Neuron (in vitro differentiated cells): ENCODE results near the gene ANKRD27.

Experiments
- H2AFZ ChIP-seq: one replicate; pipeline ENCODE4 v1.6.1; 2013; ENCODE audit warnings: low read depth, mild to moderate bottlenecking, inconsistent platforms, low read length, moderate library complexity
- H3K27me3 ChIP-seq: one replicate; pipeline ENCODE4 v1.6.1; 2013; ENCODE audit warnings: low read length; ENCODE audit not compliant: insufficient read depth
- H3K36me3 ChIP-seq: one replicate; pipeline ENCODE4 v1.6.1; 2013; ENCODE audit warnings: low read length; ENCODE audit not compliant: insufficient read depth
- H3K4me1 ChIP-seq: one replicate; pipeline ENCODE4 v1.6.1; 2013; ENCODE audit warnings: low read length; ENCODE audit not compliant: insufficient read depth
- H3K4me3 ChIP-seq: 2 replicates; pipeline ENCODE4 v1.5.1; 2013; ENCODE audit warnings: mild to moderate bottlenecking, low read length, moderate library complexity
- H3K9me3 ChIP-seq: one replicate; pipeline ENCODE4 v1.6.1; 2013; ENCODE audit warnings: low read length

ANKRD27 gene

DNA sequence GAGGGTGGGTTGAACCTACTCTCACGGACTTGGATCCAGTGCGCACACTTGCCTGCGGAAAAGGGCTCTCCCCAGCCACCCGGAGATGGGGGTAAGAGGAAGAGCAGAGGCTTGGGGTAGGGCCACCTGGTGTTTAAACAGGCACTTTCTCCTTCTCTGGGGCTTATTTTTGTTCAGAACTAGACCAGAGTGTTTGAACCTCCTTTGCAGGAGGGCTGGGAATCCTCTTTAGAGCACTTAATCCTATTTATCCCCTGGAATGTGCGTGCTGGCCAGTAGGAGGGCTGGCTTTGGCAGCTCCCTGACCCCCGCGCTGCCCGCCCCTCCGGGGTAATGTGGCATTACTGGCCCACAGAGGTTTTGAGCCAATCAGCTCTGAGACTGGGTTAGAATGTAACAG is 2.7 kb upstream of the ANKRD27 start:
- no peaks in the 10 kb centered on the region for H3K36me3 ChIP-seq
- no peaks in the 10 kb centered on the region for H3K9me3 ChIP-seq
- no peak overlapping the region for H2AFZ ChIP-seq
- peaks cover 9% of the 10 kb centered on the region for H3K4me1 ChIP-seq
- peaks cover 37% of the 10 kb centered on the region for H3K27me3 ChIP-seq
- H3K4me3 ChIP-seq, result no peak overlapping the region

DNA sequence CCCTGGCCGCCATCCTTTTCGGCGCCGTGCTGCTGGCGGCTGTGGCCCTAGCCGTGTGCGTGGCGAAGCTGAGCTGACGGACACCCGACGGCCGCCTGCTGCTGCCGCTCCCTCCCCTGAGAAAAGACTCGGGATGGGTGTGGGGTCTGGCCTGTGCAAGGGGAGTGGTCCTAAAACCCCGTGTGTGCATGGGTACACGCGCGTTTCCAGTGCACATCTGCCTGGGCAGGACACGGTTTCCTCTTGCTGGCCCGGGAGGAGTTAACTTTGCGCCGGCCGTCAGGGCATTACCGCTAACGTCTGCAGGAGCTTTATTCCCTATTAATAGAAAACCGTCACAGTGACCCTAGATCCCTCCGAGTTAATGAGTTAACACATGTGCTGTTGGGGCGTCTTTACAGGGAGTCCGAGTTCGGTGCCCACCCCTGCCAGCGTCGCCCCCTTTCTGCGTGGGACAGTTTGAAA is 1.9 kb upstream of the ANKRD27 start:
- Histone ChIP-seq H3K4me3 (no peak overlapping the region), H2AFZ (peak overlapping the region; percentile 28), H3K9me3 (no peaks in the 10 kb centered on the region), H3K36me3 (no peaks in the 10 kb centered on the region), H3K4me1 (peaks cover 9% of the 10 kb centered on the region), H3K27me3 (peaks cover 37% of the 10 kb centered on the region)

GRCh38 chr19:32676186-32676894 is 1.4 kb upstream of the ANKRD27 start:
- H3K4me3 ChIP-seq, result no peak overlapping the region
- H3K27me3 ChIP-seq, result peaks cover 37% of the 10 kb centered on the region
- H2AFZ ChIP-seq, result peak overlapping the region; percentile 28
- H3K4me1 ChIP-seq, result peaks cover 9% of the 10 kb centered on the region
- no peaks in the 10 kb centered on the region for H3K36me3 ChIP-seq
- no peaks in the 10 kb centered on the region for H3K9me3 ChIP-seq

- Histone ChIP-seq H3K9me3 (no peaks in the 10 kb centered on the region), H3K36me3 (no peaks in the 10 kb centered on the region), H3K4me1 (peaks cover 9% of the 10 kb centered on the region), H2AFZ (peak within 1 kb of the TSS; percentile 50), H3K27me3 (peaks cover 37% of the 10 kb centered on the region), H3K4me3 (peak within 1 kb of the TSS; percentile 84)
These were observed 773 bp upstream of the ANKRD27 start, which contains the start of gene RGS9BP for GRCh38 chr19:32675720-32676185. TSS of gene RGS9BP (plus strand) at chr19:32675848. CDS start at chr19:32676264, 416 bp downstream.

GRCh38 chr19:32674153-32674930 is 638 bp downstream of the ANKRD27 start:
- H3K9me3 ChIP-seq, result no peaks in the 10 kb centered on the region
- H3K4me1 ChIP-seq, result peaks cover 9% of the 10 kb centered on the region
- H3K4me3 ChIP-seq, result peak overlapping the region; percentile 84
- peak overlapping the region; percentile 50 for H2AFZ ChIP-seq
- H3K27me3 ChIP-seq, result peaks cover 31% of the 10 kb centered on the region
- H3K36me3 ChIP-seq, result no peaks in the 10 kb centered on the region

- H2AFZ ChIP-seq, result no peak overlapping the region
- no peak overlapping the region for H3K4me3 ChIP-seq
- no peaks in the 10 kb centered on the region for H3K9me3 ChIP-seq
- no peaks in the 10 kb centered on the region for H3K36me3 ChIP-seq
- H3K27me3 ChIP-seq, result peaks cover 25% of the 10 kb centered on the region
- peaks cover 9% of the 10 kb centered on the region for H3K4me1 ChIP-seq
These were observed 1.4 kb downstream of the ANKRD27 start for GRCh38 chr19:32673573-32673972.

- H3K4me1 ChIP-seq, result peaks cover 9% of the 10 kb centered on the region
- peaks cover 22% of the 10 kb centered on the region for H3K27me3 ChIP-seq
- H3K4me3 ChIP-seq, result no peak overlapping the region
- H3K36me3 ChIP-seq, result no peaks in the 10 kb centered on the region
- no peak overlapping the region for H2AFZ ChIP-seq
- no peaks in the 10 kb centered on the region for H3K9me3 ChIP-seq
These were observed 2.1 kb downstream of the ANKRD27 start for GRCh38 chr19:32672841-32673240.

GRCh38 chr19:32671883-32672593 is 2.9 kb downstream of the ANKRD27 start:
- Histone ChIP-seq H3K4me1 (peaks cover 3% of the 10 kb centered on the region), H3K9me3 (no peaks in the 10 kb centered on the region), H2AFZ (no peak overlapping the region), H3K27me3 (peaks cover 14% of the 10 kb centered on the region), H3K4me3 (no peak overlapping the region), H3K36me3 (no peaks in the 10 kb centered on the region)

DNA sequence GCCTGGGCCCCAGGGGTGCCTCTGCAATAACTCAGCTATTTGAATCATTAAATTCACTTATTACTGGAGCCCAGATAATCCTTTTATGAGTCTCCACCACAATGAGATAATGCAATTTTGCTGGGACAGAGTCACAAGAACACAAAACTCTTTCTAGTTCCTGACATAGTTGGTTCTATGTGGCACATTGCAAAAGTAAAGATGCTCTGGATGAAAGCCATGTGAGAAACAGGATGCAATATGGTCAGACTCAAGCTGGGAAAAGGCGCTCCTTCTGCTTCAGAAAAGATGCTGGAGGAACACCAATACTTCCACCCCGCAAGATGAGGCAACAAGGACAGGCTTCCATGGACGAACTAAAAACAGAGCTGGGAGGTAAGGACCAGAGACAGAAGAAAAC is 5.7 kb downstream of the ANKRD27 start:
- Histone ChIP-seq H3K4me1 (peaks cover 2% of the 10 kb centered on the region), H3K36me3 (peaks cover 3% of the 10 kb centered on the region)

DNA sequence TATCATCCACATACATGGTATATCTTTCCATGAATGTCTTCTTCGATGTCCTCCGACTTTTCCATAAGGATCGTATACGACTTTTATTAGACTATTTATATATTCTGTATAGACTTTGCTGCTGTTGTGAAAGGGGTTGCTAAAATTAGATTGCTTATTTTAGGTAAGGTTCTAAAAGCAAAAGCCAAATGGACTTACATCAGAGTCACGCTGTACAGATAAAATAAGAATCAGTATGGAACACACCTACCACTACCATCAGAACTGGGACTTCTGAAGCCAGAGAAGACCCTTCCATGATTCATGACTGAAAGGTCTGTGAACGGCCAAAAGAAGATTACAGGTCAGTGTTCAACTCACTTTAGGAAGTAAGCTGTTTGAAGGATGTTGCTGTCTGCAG is 8.9 kb downstream of the ANKRD27 start:
- H3K36me3 ChIP-seq, result peaks cover 3% of the 10 kb centered on the region
- H2AFZ ChIP-seq, result no peak overlapping the region
- no peak overlapping the region for H3K4me3 ChIP-seq
- no peaks in the 10 kb centered on the region for H3K4me1 ChIP-seq
- H3K27me3 ChIP-seq, result no peaks in the 10 kb centered on the region
- no peaks in the 10 kb centered on the region for H3K9me3 ChIP-seq

More for the DNA sequence above, 5.7 kb downstream of the ANKRD27 start:
- no peaks in the 10 kb centered on the region for H3K27me3 ChIP-seq
- H3K4me3 ChIP-seq, result no peak overlapping the region
- no peaks in the 10 kb centered on the region for H3K9me3 ChIP-seq
- H2AFZ ChIP-seq, result no peak overlapping the region

DNA sequence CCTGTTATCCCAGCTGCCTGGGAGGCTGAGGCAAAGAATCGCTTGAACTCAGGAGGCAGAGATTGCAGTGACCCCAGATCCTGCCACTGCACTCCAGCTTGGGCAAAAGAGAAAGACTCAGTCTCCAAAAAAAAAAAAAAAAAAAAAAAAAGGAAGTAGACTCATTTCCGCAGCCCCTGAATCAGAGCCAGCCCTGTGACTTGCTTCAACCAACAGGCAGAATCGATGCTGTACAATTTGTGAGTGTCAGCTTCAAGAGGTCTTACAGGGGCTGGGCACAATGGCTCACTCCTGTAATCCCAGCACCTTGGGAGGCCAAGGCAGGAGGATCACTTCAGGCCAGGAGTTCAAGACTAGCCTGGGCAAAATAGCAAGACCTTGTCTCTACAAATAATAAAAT is 12.8 kb downstream of the ANKRD27 start:
- no peak overlapping the region for H3K4me3 ChIP-seq
- H3K36me3 ChIP-seq, result peaks cover 9% of the 10 kb centered on the region
- H2AFZ ChIP-seq, result no peak overlapping the region
- no peaks in the 10 kb centered on the region for H3K27me3 ChIP-seq
- no peaks in the 10 kb centered on the region for H3K9me3 ChIP-seq
- H3K4me1 ChIP-seq, result no peaks in the 10 kb centered on the region

- H2AFZ ChIP-seq, result no peak overlapping the region
- H3K27me3 ChIP-seq, result no peaks in the 10 kb centered on the region
- peaks cover 10% of the 10 kb centered on the region for H3K36me3 ChIP-seq
- H3K9me3 ChIP-seq, result no peaks in the 10 kb centered on the region
- no peak overlapping the region for H3K4me3 ChIP-seq
- H3K4me1 ChIP-seq, result no peaks in the 10 kb centered on the region
These were observed 13.7 kb downstream of the ANKRD27 start for GRCh38 chr19:32661318-32661717.

GRCh38 chr19:32658527-32658926 is 16.5 kb downstream of the ANKRD27 start:
- H3K4me3 ChIP-seq, result no peak overlapping the region
- no peaks in the 10 kb centered on the region for H3K9me3 ChIP-seq
- H3K4me1 ChIP-seq, result no peaks in the 10 kb centered on the region
- H3K36me3 ChIP-seq, result peaks cover 16% of the 10 kb centered on the region
- H3K27me3 ChIP-seq, result no peaks in the 10 kb centered on the region
- no peak overlapping the region for H2AFZ ChIP-seq
